NCI-H526 treated with DMSO at 0.1 percent for 48 hours (cell line): ENCODE measurements around the gene FLNB.
"Not testable (repeated sequence)": the region's sequence is repeated elsewhere in the genome, so short reads cannot be mapped to it uniquely, and the experiment has no call there.

Source experiments
- DNase-seq: peaks from one replicate; lab custom pipeline; 2025; lab: John Stamatoyannopoulos, UW

FLNB gene

DNA sequence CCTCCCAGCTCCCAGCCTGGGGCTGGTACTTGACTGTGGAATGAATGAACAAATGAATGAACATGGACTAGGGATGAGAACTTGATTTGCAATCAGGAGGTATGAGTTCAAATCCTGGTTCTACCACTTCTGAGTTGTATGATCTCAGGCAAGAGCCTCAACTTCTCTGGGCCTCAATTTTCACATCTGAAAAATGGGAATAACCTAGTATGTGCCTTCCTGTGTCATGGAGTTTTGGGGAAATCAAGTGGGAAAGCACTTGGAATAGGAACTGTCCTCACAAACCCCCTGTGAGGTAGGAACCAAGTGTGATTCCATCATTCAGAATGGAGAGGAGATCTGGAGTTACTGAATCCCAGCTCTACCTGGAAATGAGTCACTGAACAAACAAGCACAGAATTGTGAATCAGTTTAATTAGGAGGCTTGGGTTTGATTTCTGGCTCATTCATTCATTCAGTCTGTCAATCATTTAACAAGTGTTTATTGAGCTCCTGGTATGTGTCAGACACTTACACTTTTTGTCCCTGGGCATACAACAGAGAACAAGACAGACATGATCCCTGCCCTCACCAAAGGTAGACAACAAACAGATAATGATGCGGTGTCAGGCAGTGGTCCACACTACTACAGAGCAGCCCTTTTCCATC is 172.8 kb downstream of the FLNB start:
- DNase-seq: no peak

DNA sequence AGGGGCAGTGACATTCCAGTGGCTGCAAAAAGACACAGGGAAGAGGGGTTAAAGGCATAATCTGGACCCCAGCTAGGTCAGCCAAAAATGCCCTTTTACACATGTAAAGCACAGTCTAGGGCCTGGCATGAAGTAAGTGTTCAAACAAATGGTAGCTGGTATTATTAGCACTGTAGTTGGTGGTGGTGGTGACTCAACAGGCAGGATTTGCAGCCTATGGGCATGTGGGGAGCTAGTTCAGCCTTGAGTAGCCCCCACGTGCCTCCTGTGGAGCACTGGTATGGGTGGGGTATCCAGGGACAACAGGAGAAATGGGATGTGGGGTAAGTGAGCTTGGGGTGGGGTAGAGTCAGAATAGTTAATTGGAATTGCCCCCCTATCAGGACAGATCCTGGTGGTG is 175.0 kb downstream of the FLNB start:
- no peak for DNase-seq

DNA sequence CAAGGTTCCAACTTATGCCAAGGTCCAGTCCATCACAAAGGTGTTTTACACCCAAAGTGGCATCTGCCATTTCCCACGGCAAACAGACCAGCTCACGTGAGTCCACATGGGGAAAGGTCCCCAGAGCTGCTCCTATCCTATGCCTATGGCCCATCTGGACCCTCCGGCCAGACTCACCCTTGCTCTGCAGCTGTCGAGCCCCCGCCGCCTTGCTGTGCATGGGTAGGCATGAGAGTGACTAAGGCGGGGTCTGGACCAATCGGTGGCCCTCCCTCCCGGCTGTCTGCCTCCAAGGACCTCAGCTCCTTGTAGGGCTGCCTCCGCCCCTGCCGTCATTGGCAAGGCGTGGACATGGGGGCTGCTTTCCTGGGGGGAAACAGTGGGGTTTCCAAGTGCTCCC is 175.7 kb downstream of the FLNB start:
- DNase-seq: no peak

DNA sequence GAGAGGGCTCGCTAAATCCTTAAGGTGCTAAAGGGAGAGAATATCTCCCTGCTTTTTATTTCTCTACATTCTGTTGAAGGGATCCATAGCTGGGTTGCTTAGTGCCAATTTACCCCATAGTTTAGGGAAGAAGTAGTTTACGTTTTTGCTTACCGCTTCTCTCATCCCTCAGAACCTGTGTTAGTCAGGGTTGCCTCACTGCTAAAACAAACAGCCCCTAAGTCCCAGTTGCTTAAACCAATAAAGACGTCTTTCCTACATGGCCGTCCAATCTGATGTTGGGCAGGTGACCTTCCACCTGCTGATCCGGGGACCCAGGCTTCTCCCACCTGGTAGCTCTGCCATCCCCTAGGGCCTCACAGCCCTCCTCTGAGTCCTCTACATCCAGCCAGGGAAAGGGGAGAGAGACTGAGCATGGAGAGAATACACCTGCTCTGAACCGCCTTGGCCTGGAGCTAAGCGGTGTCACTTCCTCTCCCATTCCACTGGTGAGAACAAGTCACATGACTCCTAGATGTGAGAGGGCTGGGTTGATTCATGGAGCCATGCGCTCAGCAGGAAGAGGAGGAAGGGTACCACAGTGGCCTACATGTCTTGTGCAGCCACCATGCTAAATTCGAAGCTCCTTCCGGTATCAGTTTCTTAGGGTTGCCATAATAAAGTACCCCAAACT is 176.2 kb downstream of the FLNB start:
- DNase-seq: no peak

DNA sequence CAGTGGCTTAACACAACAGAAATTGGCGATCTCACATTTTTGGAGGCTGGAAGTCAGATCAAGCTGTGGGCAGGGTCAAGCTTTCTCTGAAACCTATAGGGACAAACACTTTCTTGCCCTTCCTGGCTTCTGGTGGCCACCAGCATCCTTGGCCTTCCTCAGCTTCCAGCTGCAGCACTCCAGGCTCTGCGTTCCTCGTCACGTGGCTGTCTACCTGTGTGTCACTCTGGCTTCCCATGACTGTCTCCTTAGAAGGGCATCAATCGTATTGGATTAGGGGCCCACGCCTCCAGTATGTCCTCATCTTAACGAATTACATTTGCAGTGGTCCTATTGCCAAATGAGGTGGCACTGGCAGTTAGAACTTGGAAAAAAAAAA is 176.7 kb downstream of the FLNB start:
- no peak for DNase-seq

DNA sequence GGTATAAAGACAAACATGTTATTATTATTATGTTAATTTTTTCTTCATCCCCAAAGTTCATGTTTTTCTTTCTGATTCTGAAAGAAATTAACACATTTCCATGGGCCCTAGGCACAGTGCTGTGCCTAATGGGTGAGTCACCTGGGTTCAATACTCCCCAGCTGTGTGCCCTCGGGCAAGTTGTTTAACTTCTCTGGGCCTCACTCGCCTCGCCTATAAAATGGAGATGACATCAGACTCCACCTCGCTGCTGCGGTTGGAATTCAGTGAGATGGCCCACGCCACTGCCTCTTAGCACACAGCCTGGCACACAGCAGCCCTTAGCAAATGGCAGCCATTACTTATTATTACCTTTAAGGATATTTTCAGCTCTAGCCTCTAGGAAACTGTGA is 179.9 kb downstream of the FLNB start:
- DNase-seq: no peak

DNA sequence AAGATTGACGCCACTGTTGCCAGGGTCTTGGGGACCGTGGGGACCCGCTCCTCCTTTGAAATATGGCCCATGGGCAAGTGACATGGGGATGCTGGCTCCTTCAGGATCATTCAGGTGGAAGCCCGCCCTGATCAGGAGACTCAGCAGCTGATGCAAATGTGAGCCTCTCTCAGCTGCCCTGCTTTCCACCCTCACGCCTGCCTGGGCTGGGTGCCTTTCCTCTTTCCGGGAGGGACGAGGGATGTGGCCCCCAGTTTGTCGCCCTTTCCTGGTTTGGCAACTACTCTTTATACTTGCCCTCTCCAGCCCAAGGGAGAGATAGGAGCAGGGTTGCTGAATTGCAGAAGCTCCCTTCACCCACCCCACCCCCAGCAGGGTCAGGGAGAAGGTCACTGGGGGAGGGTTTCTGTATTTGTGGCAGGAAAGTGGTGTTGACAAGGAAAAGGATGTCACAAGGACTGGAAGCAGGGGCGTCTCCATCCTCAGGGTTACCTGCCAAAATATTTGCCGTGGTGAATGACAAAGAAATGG is 180.8 kb downstream of the FLNB start:
- no peak for DNase-seq

DNA sequence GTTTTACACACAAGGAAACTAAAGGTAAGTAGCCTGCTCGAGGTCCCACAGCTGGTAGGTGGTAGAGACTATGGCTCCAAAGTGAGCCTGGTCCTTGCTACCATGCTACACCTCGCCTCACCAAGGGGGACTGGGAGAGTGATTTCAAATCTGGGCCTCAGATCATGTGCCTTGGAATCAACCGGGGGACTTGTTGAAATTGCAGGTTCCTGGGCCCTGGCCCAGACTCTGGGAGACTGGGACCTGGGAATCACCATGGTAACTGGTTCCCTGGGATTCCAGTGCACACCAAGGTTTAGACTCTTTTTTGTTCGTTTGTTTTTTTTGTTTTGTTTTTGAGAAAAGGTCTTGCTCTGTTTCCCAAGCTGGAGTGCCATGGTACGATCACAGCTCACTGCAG is 181.5 kb downstream of the FLNB start:
- no peak for DNase-seq

DNA sequence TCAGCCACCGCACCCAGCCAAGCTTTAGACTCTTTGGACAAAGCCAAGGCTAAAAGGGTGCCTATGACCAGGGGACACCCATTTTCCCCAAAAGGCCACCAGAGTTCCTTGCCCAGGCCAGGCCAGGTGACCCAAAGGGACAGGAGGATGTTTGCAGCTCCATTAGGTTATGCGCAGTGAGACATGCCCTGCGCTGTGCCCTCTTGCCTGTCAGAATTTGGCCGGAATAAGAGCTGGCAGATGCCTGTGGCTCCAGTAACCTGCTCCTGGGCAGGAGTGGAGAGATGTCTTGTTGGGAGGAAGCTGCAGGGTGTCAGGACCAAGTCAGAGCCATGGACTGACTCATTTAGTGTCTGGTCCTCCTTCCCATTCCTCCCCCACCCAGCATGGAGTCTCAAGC is 182.1 kb downstream of the FLNB start:
- no peak for DNase-seq

DNA sequence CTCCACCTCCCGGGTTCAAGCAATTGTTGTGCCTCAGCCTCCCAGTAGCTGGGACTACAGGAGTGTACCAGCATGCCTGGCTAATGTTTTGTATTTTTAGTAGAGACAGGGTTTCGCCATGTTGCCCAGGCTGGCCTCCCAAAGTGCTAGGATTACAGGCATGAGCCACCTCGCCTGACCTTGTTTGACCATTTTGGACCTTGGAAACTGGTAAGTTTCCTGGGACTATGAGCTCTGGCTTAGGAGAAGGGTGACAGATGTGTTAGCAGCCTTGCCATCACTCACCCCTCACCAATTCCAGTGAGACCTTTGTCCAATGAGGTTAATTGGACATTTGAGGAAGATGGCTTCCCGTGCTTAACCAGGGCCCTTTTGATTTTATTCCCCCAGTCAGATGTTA is 182.7 kb downstream of the FLNB start:
- DNase-seq: no peak

DNA sequence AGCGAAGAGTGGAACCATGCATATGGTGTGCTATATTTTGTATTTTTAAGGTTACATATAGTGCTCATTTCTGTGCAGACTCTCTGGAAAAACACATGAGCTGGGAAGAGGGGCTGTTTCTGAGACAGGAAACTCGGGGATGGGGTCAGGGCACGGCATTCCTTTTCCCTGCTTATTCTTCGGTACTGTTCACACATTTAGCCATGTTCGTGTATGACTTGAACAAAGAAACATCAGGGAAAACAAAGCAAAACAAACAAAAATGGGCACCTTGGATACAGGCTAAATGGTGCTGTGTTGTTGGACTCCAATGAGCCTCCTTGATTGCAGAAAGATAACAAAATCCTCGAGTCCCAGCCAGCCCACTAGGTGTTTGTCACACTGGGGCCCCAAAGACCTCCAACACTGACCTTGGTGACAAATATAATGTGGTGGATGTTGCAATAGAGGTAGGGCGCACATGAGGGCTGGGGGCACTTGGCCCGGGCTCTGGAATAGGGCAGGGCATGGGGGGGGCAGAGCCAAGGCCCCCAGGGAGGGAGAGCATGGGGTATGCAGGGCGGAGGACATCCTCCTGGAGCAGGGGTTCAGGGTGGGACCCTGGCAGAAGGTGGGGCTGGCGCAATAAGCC is 183.3 kb downstream of the FLNB start:
- no peak for DNase-seq

DNA sequence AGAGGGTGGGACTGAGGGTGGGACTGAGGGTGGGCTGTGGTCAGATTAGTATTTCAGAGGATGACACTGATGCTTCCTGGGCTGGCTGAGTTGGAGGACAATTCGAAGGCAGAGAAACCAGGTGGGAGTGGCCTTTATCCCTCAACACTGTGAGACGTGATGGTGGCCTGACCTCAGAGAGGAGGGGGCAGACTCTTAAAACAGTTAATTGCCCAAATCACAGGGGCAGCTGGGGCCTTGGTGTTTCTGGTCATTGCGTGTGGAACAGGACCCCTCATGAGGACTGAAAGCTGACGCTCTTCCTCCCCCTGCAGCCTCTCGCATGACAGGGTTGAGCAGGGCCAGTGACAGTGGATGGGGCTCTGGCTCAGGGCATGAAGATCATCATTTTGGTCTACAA is 183.8 kb downstream of the FLNB start:
- DNase-seq: no peak

DNA sequence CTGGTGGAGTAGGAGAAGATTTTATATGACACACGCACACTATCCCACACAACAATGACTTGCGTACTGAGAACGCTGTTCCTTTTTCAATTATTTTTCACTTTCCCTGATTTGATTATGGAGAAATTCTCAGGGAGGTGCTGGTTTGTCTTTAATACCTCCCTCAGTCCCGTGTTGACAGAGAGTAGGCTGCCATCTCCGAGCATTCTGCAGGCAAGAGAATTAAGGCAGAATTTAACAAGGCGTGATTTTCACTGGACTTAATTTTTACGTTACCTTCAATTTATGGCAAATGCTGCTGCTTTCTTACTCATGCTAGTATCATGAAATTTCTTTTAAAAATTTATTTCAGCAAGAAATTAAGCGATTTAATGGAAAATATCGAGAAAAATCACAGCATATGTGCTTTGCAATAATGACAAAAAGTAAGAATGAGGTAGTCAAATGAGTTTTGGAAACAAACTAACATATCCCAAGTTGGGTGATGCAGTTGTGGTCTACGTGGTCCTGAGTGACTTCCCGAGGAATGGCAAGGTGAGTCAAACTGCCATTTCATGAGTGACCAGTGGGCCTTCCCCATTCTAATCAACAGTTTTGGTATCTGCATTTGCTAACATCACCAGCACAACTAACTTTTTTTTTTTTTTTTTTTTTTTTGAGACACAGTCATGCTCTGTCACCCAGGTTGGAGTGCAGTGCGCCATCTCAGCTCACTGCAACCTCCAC is 185.6 kb downstream of the FLNB start:
- DNase-seq: no peak

DNA sequence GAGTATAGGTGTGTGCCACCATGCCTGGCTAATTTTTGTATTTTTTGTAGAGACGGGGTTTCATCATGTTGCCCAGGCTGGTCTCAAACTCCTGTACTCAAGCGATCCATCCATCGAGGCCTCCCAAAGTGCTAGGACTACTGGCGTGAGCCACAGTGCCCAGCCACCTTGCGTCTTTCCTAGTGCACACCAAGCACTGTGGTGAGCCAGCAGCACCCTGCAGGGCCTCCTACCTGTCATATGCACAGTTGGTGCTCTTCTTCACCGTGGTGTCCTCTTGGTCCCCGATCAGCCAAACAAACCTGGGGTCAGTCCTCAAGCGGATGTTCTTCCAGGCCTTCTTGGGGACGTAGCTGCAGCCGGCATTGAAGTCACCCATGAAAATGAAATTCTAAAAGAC is 189.4 kb downstream of the FLNB start:
- DNase-seq: no peak

DNA sequence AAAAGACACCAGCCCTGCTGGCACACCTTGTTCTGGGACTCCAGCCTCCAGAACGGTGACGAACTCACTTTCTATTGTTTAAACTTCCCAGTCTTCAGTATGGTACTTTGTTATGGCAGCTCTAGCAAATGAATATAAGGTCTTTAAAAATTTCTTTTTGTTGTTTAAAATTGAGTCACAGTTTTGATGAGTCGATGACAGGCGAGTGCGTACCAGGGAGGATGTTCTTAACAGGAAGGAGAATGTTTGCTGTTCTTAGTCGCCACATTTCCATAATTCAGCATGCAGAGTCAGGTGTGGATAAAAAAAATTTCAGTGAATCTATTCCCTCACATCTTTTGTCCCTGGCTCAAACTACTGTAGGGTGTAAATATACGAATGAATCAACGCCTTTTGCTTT is 190.1 kb downstream of the FLNB start:
- no peak for DNase-seq

DNA sequence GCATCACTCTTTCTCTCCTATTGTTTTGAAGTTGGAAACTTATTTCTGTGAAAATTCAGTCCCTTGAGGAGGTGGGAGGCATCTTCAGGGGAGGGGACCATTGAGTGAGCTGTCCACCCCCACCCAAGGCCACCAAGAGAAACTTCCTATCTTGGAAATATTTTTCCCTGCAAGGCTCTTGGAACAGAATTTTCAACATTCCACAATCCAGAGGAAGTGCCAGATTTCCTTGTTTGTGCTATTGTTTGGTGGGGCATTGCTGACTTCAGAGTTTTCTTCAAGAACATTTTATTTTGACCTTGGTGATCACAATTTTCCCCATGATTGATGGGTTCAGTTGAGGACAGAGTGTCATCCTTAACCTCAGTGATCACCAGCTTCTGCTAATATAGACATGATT is 190.6 kb downstream of the FLNB start:
- DNase-seq: no peak

DNA sequence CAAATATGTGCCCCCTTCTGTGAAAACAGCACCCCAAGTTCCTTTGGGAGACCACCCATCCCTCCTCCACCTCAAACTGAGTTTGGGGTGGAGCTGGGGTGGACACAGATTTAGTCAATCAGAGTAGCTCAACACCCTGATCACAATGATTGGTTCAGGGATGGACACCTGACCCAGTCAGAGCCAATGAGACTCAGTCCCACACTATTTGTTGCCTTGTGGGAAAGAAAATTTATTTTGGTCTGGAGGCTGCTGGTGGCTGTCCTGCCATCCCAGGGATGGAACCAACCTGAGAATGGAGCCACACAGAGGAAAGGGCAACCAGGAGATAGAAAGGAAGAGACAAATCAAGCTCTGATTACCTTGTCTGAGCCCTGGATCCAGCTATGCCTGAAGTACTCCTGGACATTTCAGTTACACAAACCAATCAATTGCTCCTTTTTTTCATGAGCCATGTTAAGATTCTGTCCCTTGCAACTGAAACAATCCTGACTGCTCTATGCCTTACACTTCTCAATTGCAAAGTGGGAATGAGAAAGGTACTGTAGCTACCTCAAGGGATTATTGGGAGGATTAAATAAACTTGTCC is 192.0 kb downstream of the FLNB start:
- DNase-seq: no peak

DNA sequence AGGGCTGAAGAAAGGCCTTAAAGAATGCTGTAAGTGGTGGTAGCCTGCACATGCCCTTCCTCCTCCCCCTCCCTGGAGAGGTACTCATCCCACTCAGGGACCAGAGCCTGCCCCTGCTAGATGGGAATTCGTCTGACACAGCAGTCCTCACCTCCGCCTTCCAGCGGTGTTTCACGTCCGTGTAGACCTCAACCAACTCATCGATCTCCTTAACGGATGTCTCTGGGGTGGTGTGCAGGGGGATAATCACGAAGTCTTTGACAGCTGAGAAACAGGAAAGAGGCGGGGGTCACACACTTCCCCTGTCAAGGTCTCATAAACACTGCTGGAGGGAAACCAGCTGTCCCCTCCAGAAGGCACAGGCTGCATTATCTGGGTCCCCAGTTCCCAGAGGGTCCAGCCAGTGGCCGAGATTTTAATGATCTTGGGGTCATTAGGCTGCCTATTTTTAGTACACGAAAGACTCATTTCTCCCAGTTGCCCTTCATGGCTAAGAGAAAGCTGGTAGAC is 192.7 kb downstream of the FLNB start:
- no peak for DNase-seq

DNA sequence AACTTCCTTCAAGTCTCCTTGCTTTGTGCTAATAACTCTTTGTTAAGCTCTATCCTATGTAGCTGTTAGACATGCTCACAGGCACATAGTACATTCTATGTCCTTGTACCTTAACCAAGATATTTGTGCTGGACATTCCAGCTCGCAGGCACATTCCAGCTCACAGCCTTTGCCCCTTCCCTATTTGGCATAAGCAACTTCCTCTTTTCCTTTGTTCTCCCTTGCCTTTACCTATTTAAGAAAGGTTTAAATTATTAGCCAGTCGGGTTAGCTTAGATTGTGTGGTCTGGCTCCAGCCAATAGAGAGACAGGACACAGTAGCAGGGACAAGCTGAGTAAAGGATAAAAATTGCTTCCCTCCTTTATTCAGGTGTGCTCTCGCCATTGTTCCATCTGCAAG is 193.2 kb downstream of the FLNB start:
- not testable (repeated sequence) for DNase-seq

DNA sequence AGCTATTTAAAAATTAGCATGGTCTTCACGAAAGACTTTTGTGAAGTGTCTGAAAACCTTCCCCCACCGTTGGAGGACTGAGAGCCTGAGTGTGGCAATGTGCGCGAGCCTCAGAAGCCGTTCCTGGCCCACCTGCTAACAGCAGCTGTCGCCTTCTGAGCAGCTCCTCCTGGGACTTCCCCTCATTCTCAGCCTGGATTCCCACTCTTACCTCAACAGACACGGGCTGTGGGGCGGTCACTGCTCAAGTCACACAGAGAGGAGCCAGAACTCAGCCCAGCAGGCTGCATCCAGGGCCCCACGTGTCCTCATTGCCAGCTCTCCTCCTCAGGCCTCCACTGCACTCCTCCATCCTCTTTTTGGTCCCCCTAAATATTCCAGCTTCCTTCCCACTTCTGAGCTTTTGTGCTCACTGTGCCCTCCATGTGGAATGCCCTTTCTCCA is 194.7 kb downstream of the FLNB start:
- DNase-seq: no peak

DNA sequence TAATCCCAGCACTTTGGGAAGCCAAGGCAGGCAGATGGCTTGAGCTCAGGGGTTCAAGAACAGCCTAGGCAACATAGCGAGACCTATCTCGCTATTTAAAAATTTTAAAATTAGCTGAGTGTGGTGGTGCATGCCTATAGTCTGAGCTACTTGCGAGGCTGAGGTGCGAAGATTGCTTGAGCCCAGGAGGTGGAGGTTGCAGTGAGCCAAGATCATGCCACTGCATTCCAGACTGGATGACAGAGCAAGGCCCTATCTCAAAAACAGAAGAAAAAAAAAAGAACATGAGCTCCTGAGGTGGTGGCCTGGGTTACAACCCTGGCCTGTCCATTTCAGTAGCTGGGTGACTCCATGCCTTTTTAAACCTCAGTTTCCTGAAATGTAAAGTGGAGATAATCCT is 195.3 kb downstream of the FLNB start:
- DNase-seq: no peak

DNA sequence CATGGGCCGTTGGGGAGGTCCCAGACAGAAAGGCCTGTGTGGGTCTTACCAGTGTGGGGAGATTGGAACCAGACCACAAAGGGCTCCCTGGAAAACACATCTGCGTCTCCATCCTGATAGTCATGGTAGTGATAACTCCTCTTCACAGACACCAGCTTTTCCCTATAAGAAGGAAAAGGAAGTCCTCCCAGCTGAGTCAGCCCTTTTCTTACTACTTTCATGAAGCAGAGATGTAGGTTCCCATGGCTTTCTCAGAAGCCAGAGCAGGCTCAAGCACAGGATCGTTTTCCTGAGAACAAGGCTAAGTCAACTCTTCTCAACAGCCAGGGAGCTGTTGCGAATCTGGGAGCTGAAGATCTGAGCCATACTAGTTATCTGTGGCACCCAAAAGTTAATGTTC is 196.5 kb downstream of the FLNB start:
- no peak for DNase-seq
